Measurements from ENCODE around the gene RSPO3.
A peak's percentile ranks its signal among the peaks of the same experiment; 100 is the strongest.

RSPO3 gene

DNA sequence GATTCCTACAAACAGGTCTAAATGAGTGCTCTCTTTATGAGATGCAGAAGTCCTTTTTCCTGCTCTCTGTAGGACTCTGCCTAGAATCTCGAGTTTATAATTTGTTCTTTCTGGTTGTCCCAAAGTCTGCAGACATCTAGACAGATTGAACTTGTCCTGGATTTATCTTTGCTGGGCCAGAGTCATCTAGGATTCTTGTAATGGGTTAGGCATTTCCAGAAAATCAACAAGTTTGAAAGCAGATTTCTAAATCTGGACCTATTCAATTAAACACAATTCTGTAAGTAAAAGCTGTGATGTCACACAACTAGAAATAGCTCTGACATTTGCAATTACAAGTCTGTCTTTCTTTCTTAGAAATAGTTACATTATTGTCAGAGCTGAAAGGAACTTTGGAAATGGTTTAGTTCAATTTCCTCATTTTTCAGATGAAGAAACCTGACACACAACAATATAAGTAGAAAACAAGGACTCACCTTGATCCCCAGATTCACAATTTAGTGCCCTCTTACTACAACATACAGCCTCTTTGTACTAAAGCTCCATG is 4.2 kb upstream of the RSPO3 start:
- no peak for DNase-seq

DNA sequence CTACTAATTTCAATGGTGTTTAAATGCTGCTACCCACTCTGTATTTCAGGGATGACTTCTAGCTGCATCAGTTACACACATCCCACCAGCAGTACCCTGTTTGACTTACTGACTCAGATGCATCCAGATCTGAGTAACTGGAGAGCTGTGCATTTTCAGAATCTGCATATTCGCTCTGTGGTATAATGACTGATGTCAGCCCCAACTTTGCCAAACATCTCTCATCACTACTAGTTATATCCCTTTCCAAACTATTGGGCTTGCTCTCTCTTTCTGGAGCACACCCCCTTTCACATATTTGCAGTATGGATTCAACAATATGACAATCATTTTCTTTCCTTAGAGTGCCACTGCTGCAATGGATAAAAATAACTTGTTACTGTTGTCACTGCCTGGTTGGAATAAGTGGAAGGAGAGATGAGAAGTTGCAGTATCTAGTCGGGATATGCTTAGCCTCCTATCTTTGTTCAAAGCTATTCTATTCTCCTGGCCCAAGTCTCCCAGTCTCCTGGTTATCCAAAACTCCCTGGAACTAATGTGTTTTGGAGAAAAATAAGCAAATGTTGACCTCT is 3.3 kb upstream of the RSPO3 start:
- no peak for DNase-seq

DNA sequence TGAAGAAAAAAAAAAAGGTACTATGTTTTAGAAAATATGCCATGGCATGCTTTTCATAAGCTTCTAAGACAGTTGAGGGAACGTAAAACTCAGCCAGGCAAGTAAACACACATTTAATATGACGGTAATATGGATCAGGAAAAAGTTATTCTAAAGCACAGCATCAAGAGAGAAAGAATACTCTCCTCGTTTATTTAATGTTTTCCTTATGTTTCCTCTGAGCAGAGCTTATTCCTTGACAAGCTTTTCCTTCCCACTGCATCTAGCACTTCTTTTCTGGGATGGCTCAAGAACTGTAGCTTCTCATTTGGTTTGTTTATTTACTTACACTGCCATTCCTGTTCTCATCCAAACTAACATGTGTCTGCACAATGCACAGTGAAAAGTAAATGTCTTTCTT is 2.7 kb upstream of the RSPO3 start:
- no peak for DNase-seq

DNA sequence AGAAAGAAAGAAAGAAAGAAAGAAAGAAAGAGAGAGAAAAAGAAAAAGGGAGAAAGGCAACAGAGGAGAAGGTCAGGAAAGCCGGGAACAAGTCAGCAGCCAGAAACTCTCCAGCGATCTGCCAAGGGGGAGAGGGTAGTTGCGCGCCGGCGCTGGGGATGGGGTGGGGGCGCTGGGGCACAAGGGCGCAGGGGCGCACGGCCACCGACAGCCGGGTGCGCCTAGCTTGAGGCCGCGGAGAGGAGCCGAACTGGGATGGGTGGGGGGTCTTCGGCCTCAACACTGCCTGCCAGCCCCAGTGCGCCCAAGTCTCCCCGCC is 533 bp upstream of the RSPO3 start:
- DNase-seq = no peak

DNA sequence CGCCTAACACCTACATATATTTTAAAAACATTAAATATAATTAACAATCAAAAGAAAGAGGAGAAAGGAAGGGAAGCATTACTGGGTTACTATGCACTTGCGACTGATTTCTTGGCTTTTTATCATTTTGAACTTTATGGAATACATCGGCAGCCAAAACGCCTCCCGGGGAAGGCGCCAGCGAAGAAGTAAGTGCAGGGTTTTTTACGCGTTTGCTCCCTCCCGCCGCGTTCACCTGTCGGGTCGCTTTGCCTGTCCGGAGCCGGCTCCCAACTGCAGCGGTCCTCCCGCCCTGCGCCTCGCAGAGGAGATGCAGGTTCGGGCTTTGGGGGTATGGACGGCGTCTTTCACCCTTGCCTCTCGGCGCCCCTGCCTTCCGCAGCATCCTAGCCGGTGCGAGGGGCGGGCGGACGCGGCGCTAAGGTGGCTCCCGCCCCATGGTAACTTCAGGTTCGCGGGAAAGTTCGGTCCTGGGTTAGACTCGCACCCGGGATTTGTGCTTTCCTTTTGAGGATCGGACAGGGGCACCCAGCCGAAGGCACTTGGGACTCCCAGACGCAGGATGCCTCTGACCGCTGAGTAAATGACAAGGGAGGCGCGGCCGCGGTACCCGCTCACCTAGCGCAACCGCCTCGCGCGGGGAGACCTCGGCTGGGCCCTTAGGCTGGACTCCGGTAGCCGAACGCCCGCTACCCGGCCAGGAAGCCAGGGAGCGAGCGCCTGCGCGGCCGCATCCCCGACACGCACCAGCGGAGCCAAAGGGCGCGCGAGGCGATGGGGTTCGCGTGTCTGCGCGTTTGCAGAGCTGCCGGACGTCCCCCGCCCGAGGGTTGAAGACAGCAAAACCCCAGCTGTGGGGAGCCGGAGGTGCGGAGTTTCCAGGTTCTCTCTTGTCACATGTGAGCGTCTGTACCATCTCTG is 891 bp downstream of the RSPO3 start:
- DNase-seq = peak; percentile 5

- DNase-seq = no peak
Observed at GRCh38 chr6:127120023-127120786, 1.7 kb downstream of the RSPO3 start.

DNA sequence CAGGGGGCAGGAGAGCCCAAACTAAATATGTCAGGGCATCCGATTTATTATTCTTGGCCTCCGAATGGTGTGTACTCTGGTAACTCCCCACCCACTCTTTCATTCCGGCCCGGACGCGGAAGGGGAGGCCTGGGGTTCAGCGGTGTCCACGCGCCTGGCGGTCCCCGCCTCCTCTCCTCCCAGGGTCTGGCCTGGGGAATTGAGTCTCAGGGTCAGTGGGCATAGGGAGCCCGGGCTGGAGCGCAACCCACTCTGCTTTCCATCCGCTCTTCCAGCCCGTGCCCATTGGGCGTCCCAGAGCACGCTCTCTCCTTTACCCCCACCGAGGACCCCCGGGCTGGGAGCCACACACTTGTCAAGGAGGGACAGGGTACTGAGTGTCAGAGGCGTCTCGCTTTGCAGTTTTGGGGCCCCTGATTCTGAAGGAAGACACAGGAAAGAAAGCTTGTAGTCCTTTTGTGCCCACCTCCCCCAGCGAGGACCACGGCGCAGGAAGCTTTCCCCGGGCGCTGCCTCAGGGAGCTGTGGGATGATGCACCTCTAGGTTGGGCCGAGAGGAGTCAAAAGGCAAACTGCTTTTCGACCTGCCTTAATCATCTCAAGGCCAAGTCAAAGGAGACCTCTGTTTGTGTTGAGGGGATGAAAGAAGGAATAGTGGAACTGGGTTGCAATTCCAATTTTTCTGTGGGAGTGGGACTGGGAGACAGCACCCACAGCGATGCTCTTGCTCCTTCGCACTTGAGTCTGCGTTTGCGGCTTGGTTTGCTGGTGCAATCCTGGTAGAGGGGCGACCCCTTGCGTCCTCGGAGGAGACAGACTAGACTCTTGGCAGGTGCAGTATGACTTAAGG is 2.5 kb downstream of the RSPO3 start:
- peak; percentile 67 for DNase-seq

DNA sequence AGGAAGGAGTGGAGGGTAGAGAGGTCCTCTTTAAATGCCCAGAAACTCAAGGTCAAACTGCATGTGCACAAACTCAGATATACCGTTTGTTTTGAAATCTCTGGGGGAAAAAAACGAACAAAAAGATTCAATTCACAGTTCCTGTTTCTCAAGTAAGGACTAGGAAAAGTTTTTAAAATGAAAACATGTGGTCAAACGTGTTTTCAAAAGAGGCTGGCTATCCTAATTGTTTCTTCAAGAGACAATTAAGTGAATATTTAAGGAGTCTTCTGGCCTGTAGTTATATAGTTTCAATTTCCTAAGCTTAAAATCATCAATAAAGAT is 3.1 kb downstream of the RSPO3 start:
- DNase-seq = no peak

DNA sequence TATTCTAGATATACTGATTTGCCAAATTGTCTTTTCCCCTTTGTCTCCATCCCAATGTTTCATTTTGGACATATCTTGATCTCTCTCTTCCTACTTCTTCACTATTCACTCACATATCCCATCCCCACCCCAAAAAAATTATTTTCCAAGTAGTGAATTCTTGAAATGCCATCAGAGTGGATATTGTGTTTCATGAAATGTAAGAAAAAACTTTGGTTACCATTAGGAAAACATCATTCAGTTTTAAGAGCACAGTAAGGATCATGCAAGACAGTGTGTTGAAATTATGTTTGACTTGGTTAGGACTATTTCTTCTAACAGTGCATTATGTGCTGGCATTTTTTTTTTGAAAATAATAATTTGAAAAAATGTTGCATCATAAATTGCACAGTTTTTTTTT is 5.7 kb downstream of the RSPO3 start:
- DNase-seq = no peak

GRCh38 chr6:127124680-127125079 is 6.2 kb downstream of the RSPO3 start:
- DNase-seq = no peak

- no peak for DNase-seq
Observed at GRCh38 chr6:127128066-127128465, 9.6 kb downstream of the RSPO3 start.

GRCh38 chr6:127129251-127129650 is 10.8 kb downstream of the RSPO3 start:
- no peak for DNase-seq

DNA sequence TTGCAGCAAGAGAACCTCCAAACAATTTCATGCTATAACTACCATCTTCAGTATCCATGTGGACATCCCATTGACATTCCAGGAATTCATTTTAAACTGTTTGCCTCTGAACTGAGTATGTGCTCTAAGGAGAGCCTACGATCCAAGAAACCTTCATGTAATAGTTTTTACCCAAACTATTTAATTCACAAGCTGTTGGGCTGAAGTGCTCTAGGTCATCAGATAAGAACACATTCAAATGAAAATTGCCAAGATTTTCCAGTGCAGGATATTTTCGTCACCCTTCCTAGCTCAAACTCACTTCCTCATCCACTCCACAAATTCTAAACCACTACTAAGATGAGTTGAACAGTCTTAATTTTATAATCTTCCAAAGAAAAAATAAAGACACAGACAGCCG is 12.8 kb downstream of the RSPO3 start:
- DNase-seq = no peak

- DNase-seq = no peak
Observed at GRCh38 chr6:127131772-127132376, 13.4 kb downstream of the RSPO3 start.

DNA sequence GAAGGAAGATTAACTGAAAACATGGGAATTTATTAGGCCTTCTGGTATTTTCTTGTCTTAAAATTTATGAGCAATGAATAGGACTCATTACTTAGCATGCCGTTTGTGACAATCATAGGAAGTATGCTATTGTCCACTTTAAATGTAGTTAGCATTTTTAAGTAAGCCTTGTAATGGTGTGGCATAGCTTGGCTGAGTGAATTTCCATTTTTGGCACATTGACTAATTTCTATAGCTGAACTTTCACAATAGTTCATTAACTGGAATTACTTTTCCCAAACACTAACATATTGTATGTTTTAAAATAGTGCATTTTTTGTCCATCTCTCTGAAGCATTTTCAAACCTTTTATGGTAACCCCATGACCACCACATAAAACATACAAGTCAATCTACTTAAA is 15.7 kb downstream of the RSPO3 start:
- no peak for DNase-seq

- DNase-seq = no peak
Observed at GRCh38 chr6:127136786-127137185, 18.3 kb downstream of the RSPO3 start.

DNA sequence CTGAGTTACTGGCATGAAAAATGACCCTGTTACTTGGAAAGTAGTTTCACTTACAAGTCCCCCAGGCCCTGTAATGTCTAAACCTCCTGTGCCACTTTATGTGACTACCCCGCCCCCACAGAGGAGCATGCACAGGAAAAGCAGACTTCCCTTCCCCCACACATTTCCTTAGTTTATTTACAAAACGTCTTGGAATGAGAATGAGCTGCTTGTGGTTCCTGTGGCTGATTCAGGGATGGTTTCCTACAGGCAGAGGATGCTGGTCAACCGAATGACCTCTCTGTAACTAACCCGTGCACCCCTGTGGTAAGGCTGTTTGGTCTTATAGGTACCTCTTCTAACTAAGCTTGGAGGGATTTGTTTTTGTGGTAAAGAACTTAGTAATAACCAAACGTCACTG is 28.5 kb downstream of the RSPO3 start:
- DNase-seq = no peak

- no peak for DNase-seq
Observed at GRCh38 chr6:127147534-127147933, 29.1 kb downstream of the RSPO3 start.

DNA sequence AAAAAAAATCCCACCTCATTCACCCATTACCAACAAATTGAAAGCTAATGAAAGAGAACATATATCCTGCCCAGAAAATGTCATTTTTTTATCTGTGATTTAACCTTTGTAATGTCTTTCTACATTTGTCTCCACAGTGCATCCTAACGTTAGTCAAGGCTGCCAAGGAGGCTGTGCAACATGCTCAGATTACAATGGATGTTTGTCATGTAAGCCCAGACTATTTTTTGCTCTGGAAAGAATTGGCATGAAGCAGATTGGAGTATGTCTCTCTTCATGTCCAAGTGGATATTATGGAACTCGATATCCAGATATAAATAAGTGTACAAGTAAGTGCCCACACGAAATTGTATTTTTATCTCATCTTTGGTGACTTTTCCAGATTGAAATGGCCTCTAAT is 30.0 kb downstream of the RSPO3 start:
- no peak for DNase-seq

DNA sequence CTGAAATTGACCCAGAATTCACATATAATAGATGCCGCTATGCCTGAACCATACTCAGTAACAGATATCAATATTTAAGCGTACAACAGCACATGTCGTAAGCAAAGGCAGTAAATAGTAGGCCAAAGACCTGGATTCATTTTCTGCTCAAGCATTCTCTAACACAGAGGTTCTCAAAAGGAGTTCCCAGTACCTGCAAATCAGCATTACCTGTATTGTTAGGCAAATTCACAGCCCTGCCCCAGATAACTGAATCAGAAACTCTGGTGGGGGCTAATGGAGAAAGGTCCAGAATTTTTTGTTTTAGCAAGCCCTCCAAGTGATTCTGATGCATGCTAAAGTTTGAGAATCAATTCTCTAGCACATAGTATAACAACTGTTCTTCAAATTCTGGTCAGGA is 36.0 kb downstream of the RSPO3 start:
- no peak for DNase-seq

GRCh38 chr6:127160484-127160883 is 42.0 kb downstream of the RSPO3 start:
- no peak for DNase-seq

DNA sequence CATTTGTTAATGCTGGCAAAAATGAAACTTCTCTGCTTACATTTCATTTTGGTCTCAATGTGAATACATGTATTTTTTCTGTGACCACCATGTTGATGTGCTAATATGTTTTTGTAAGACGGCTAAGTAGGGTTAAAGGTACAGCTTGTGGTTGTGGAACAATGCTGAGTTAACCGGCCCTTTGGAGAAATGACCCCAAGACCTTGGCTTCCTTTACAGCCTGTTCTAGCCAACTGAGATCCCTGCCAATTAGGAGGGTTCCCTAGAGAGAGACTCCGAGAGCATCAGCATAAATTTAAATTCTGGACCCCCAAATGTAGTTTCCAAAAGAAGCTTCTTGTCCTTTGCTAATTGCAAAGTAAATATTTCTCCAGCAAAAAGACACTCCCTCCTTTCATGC is 44.4 kb downstream of the RSPO3 start:
- DNase-seq = no peak

DNA sequence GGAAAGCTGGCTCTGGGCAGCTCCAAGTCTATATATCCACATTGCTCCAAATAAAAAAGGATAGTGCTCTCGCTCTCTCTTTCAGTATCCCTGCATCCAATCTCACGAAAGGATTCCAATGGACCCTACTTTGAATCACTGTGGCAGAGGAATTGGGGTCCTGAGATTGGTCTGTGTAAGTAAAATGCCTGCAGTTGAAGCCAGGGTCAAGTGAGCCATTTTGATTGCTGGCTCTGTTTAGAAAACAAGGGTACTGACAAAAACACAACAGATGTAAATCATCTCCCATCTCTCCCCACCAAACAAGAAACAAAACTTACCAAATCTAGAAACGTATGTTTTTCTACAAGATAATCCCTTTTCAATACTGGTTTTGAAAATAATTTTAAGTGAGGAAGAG is 45.6 kb downstream of the RSPO3 start:
- no peak for DNase-seq

All from RPMI8226 (cell line).